Measurements from ENCODE around the gene SELENOV.

The SELENOV gene

DNA sequence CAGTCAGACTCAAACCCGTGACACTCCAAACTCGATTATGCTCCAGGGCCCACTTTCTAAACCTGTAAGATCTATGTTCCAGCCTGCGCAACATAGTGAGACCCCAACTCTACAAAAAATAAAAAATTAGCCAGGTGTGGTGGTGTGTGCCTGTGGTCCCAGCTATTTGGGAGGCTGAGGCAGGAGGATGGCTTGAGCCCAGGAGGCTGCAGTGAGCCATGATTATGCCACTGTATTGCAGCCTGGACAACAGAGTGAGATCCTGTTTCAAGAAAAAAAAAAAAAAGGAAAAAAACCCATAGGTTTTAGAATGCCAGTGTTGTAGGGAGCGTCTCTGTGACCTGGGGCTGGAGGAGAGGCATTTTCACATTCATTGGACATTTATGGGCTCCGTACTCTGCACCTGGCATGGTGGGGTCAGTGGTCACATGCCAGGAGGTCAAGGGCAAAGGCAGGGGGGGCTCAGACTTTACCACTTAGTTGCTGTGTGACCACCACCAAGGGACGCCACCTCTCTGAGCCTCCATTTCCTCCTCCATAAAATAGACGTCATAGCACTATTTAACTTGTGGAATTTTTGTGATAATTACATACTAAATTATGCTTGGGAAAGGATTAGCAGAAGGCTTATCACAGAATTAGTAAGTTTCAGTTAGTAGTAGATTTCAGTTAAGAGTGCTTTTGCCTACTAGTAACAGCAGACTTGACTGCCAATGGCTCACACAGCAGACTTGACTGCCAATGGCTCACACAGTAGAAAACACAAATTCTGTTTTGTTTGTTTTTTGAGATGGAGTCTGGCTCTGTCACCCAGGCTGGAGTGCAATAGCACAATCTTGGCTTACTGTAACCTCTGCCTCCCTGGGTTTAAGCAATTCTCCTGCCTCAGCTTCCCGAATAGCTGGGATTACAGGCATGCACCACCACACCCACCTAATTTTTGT is 5.9 kb downstream of the SELENOV start:
- DNase-seq (ENCODE audit: low read depth in 2 of 2): no peak

- no peak for DNase-seq (ENCODE audit: low read depth in 2 of 2)
Observed at GRCh38 chr19:39524495-39524894, 9.6 kb downstream of the SELENOV start.

DNA sequence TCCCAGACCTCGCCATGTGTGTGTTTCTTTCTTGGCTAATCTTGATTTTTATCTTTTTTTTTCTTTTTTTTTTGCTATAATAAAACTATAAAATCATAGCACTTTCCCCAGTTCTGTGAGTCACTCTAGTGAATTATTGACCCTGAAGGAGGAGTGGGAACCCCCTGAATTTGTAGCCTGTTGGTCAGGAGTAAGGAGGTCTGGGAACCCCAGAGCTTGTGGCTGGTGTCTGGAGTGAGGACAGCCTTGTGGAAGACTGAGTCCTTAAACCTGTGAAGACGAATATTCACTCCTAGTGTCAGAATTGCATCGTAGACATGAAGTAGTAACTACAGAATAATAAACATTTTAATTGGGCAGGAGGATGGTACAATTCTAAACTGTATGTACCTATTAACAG is 10.3 kb downstream of the SELENOV start:
- DNase-seq (ENCODE audit: low read depth in 2 of 2): no peak

GRCh38 chr19:39531834-39532232 is 16.9 kb downstream of the SELENOV start:
- DNase-seq (ENCODE audit: low read depth in 2 of 2): no peak

GRCh38 chr19:39532233-39533002 is 17.5 kb downstream of the SELENOV start, which contains the start of gene EID2B:
Gene EID2B, minus strand, starts transcription at chr19:39532852. Its CDS starts 50 bp downstream, at chr19:39532802.
- peak; percentile 92 to 94 for DNase-seq (ENCODE audit: low read depth in 2 of 2)

GRCh38 chr19:39533003-39533512 is 18.1 kb downstream of the SELENOV start:
- DNase-seq (ENCODE audit: low read depth in 2 of 2): no peak

DNA sequence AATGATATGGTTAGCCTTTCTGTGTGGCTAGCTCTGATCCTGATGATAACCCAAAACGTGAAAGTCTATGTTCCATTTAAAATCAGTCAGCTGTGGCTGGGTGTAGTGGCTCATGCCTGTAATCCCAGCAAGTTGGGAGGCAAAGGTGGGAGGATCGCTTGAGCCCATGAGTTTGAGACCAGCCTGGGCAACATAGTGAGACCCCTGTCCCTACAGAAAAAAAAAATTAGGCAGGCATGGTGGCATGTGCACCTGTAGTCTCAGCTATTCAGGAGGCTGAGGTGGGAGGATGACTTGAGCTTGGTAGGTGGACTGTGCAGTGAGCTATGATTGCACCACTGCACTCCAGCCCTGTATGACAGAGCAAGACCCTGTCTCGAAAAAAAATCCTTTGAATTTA is 18.9 kb downstream of the SELENOV start:
- no peak for DNase-seq (ENCODE audit: low read depth in 2 of 2)

DNA sequence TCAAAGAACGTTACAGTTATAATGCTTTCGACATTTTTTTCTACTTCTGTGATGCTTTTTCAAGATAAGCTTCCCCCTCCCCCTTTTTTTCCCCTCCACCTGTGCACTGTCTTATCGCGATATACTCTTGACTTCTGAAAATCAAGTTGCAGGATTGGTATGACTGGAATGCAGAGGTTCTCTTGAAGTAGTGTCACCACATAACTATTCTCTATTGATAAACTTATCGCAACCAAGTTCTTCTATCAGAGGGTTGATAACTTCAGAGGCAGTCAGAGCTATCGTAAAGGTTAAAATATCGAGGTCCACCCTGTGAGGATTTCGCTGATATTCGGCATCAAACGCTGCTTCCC is 24.2 kb downstream of the SELENOV start:
- no peak for DNase-seq (ENCODE audit: low read depth in 2 of 2)

- DNase-seq (ENCODE audit: low read depth in 2 of 2): peak; percentile 91 to 96
Observed at GRCh38 chr19:39539518-39540332, 24.8 kb downstream of the SELENOV start, which contains the start of gene EID2. Gene EID2, minus strand, starts transcription at chr19:39540161. Its CDS starts 82 bp downstream, at chr19:39540079.

GRCh38 chr19:39540333-39540673 is 25.4 kb downstream of the SELENOV start:
- DNase-seq (ENCODE audit: low read depth in 2 of 2): no peak

GRCh38 chr19:39542206-39542605 is 27.3 kb downstream of the SELENOV start:
- no peak for DNase-seq (ENCODE audit: low read depth in 2 of 2)

DNA sequence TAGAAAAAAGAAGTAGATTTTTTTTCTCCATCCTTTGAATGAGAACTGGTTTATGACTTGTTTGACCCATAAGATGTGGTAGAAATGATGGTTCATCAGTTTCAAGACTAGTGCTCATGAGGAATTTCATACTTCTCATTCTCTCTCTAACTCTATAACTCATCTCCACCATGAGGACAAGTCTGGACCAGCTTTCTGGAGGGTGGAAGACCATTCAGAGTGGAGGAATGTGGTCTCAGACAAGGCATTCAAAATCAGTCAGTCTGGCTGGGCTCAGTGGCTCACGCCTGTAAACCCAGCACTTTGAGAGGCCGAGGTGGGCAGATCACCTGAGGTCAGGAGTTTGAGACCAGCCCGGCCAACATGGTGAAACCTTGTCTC is 28.5 kb downstream of the SELENOV start:
- DNase-seq (ENCODE audit: low read depth in 2 of 2): no peak

GRCh38 chr19:39544226-39544903 is 29.4 kb downstream of the SELENOV start:
- no peak for DNase-seq (ENCODE audit: low read depth in 2 of 2)

DNA sequence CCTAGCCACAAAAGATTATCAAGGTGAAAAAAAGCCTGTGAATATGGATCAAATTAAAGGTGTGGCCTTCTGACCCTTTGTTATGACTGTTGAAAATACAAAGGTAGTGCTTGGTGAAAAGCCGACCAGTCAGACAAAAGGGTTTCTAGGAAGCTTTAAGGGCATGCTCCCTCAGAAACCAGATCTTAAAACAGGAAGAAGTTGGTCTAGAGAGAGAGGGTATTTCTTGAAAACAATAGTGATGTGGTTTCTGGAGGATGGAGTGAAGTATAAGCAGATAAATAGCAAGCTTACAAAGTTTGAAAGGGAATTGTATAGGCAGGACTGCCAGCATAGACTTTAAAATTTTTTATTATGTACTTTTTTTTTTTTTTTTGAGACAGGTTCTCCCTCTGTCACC is 30.0 kb downstream of the SELENOV start:
- DNase-seq (ENCODE audit: low read depth in 2 of 2): no peak

DNA sequence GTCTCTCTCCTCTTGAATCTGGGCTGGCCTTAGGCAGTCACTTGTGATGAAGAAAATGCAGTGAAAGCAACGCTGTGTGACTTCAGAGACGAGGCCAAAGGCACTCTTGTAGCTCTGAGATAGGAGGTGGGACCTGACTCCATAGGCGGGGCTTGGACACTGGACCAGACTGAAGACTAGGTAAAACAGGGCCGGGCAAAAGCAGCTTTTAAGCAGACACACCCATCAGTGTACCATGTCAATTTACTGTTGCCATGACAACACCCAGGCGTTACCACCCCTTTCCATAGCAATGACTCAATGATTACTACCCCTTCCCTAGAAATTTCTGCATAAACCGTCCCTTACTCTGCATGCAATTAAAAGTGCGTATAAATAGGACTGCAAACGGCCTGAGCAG is 31.7 kb downstream of the SELENOV start:
- no peak for DNase-seq (ENCODE audit: low read depth in 2 of 2)

DNA sequence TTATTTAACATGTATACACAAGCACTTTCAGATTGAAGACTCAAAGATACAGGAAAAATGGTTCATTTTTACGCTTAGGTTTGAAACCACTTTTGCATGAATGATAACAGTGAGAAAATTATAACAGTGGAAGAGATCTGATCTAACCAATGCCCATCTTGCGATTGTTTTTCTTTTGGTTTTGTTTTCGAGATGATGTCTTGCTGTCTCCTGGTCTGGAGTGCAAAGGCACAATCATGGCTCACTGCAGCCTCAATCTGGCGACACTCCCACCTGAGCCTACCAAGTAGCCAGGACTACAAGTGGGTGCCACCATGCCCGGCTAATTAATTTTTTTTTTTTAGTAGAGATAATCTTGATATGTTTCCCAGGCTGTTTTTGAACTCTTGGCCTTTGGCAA is 35.3 kb downstream of the SELENOV start:
- no peak for DNase-seq (ENCODE audit: low read depth in 2 of 2)

- DNase-seq (ENCODE audit: low read depth in 2 of 2): no peak
Observed at GRCh38 chr19:39553082-39553652, 38.2 kb downstream of the SELENOV start.

DNA sequence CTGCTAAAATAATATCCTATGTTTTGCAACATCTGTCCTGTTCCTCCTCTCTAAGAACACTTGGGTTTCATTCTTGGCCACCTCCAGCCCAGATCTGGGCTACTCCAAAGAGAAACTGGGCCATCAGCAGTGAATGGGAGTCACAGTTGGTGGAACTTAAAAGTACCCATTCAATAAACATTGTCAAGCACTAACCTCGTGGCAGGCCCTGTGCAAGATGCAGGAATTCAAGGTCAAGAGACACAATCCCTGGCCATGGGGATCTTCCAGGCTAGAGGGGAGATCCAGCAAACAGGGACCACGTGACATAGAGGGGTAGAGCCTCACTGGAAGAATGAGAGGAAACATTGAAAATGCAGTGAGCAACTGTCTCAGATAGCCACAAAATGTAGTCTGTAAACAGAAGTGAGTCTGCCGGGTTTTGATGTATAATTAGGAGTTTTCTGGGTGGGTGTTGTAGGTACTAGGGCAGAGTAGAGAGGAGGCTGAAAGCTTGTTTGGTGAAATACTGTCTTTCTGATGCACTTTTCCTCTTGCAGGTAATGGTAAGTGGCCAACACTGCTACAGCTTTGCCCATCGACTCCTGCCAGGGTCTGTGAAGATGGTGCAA is 39.9 kb downstream of the SELENOV start:
- no peak for DNase-seq (ENCODE audit: low read depth in 2 of 2)

- DNase-seq (ENCODE audit: low read depth in 2 of 2): no peak
Observed at GRCh38 chr19:39555883-39556282, 40.9 kb downstream of the SELENOV start.

All from stimulated activated CD4-positive, alpha-beta T cell treated with anti-CD3 and anti-CD28 coated beads, Interleukin-1b, Interleukin-23, amount 100 ng/mL, for 4 hours (primary cell).